Effector memory CD4-positive, alpha-beta T cell (primary cell): ENCODE measurements around the gene TPX2.

Experiments
- DNase-seq, 3 donors: peaks; one replicate each; pipeline ENCODE4 v3.0.0-alpha.2; 2020
- H3K27ac ChIP-seq: 2 replicates; pipeline ENCODE4 v1.7.0; 2013; ENCODE audit warnings: mild to moderate bottlenecking, low read length, moderate library complexity; ENCODE audit not compliant: insufficient read depth, poor library complexity, severe bottlenecking
- H3K27me3 ChIP-seq: replicated peaks from 2 replicates; pipeline ENCODE4 v1.7.0; 2013; ENCODE audit warnings: mild to moderate bottlenecking, low read length; ENCODE audit not compliant: insufficient read depth, control insufficient read depth, poor library complexity, severe bottlenecking
- H3K36me3 ChIP-seq: 2 replicates; pipeline ENCODE4 v1.7.0; 2013; ENCODE audit warnings: mild to moderate bottlenecking, low read length, moderate library complexity; ENCODE audit not compliant: control insufficient read depth, insufficient read depth
- H3K4me1 ChIP-seq: 2 replicates; pipeline ENCODE4 v1.7.0; 2013; ENCODE audit warnings: low read length, mild to moderate bottlenecking; ENCODE audit not compliant: control insufficient read depth, insufficient read depth, poor library complexity, severe bottlenecking
- H3K4me3 ChIP-seq: 2 replicates; pipeline ENCODE4 v1.7.0; 2013; ENCODE audit warnings: low read length, low read depth, mild to moderate bottlenecking; ENCODE audit not compliant: insufficient read depth, poor library complexity, severe bottlenecking
- H3K9me3 ChIP-seq: 2 replicates; pipeline ENCODE4 v1.7.0; 2013; ENCODE audit warnings: mild to moderate bottlenecking, low read length, moderate library complexity; ENCODE audit not compliant: control insufficient read depth

The TPX2 gene

DNA sequence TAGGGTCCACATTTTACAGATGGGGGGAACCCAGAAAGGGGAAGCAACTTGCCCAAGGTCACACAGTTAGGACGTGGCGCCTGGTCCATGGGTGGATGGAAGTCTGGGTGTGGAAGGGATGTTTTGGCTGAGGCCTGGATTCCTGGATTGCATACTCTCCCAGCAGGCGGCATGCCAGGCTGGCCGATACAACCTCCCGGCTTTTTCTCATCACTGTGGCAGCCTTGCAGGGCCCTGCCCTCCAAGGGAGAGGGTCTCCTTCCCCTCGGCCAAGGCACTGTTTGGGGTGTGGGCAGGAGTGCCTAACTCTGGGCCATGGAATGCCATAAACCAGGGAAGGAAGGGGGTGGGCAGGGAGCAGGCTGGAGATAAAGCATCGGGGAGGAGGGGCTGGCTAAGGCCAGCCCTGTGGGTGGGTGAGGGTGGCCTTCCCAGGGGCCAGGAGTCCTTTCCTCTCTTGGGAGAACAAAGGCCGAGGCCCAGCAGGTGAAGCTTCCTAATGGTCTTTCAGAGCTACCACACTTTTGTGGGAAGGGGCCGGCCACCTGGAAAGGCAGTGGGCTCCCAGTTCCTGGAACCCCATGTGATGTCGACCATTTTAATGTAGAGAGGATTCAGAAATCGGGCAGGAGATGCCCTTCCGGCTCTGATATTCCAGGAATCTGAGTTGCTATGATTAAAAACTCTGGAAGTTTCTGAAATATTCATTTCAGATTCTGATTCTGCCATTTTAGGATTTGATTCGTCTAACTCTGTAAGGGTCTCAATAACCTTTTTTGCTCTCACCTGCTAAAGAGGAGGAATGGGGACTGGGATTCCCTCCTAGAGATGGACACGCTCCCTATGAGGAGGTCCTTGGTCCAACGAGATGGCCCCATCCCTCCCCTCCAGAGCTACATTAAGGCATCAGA is 102.1 kb downstream of the TPX2 start:
- no peaks in the 10 kb centered on the region for H3K27me3 ChIP-seq
- no peaks in the 10 kb centered on the region for H3K4me1 ChIP-seq
- no peaks in the 10 kb centered on the region for H3K9me3 ChIP-seq
- DNase-seq: no peak
- no peak overlapping the region for H3K27ac ChIP-seq
- H3K36me3 ChIP-seq: no peaks in the 10 kb centered on the region
- no peak overlapping the region for H3K4me3 ChIP-seq

DNA sequence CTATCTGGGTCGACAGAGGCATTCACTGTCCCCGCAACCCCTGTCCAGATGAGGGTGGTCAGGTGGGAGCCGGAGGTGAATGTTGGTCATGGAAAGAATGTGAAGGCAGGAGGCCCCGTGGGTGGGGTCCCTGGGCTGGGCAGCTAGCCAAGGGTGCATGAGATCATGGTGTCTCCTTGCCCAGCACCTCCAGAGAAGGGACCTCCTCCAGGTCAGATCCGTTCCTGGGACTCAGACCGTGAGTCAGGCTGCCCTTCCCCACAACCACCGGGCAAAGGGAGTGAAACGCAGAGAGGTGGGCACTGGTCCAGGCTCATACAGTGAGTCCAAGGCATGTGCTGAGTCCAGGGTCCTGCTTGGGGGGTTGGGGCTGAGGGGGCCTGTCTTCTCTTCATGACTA is 102.8 kb downstream of the TPX2 start:
- Histone ChIP-seq H3K36me3 (no peaks in the 10 kb centered on the region), H3K27ac (no peak overlapping the region), H3K4me1 (no peaks in the 10 kb centered on the region), H3K4me3 (no peak overlapping the region), H3K9me3 (no peaks in the 10 kb centered on the region), H3K27me3 (no peaks in the 10 kb centered on the region)
- no peak for DNase-seq

DNA sequence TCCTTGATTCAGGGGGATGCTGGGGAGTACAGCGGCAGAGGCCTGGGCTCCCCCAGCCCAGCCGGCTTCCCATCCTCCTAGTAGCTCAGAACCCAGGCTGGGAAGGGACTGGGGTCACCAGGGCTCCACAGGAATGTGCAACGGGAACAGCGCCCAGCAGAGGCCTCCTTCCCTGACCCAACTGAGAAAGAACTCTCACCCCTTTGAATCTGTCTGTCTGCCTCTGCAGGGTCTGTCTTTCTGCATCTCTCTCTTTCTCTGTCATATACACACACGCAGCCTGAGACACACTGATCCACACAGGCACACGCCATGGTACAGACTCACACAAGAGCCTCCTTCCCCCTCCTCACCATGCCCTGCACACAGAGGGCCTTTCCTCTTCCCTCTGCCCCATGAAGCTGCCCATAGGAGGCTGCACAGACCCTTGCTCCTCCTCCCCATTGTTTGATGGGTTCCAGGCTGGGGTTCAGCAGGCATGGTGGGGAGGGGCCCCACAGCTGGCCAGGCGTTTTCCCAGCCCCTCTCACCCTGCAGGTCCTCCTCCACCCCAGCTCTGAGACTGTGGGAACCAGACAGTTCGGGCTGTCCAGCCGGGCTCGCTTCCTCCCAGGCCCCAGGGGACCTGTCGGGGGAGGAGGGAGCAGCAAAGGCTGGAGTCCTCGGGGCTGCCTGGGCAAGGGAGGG is 103.5 kb downstream of the TPX2 start:
- Histone ChIP-seq H3K36me3 (no peaks in the 10 kb centered on the region), H3K4me1 (no peaks in the 10 kb centered on the region), H3K27ac (no peak overlapping the region), H3K4me3 (no peak overlapping the region), H3K9me3 (no peaks in the 10 kb centered on the region), H3K27me3 (no peaks in the 10 kb centered on the region)
- DNase-seq: no peak

DNA sequence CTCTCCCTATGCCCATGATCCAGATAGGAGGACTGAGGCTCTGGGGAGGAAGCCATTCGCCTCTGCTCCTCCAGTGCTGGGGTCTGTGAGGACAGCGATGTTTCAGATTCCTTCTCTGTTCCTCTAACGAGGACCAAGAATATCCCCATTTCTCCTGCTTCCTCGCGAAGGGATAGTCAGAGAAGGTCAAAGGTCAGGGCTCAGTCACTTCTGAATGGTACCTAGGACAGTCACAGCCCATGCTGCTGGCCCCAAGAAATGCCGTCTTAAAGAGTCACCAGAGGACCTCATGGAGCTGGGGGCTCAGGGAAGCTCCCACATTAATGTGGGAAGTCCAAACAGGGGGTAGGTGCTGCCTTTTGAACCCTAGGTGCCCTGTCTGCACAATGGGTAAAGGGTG is 104.2 kb downstream of the TPX2 start:
- Histone ChIP-seq H3K9me3 (no peaks in the 10 kb centered on the region), H3K27me3 (no peaks in the 10 kb centered on the region), H3K27ac (no peak overlapping the region), H3K4me3 (no peak overlapping the region), H3K4me1 (no peaks in the 10 kb centered on the region), H3K36me3 (no peaks in the 10 kb centered on the region)
- no peak for DNase-seq

DNA sequence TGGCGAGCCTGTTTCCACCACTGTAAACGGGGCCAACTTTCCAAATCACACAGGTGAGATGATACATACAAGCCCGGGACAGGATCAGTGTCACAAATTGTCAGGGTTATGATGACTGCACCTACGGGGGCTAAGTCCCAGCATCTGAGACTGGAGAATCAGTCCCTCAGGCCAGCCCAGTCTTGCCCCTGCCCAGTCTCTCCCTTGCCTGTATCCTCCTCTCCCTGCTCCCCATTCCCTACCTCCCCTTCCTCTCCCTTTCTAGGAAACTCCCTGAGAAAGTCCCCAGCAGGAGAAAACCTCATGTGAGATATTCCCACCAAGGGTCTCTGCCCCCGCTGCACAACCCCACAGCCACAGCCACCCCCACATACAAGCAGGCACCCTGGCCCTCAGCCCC is 104.8 kb downstream of the TPX2 start:
- Histone ChIP-seq H3K9me3 (no peaks in the 10 kb centered on the region), H3K36me3 (no peaks in the 10 kb centered on the region), H3K4me3 (no peak overlapping the region), H3K27ac (no peak overlapping the region), H3K27me3 (no peaks in the 10 kb centered on the region), H3K4me1 (no peaks in the 10 kb centered on the region)
- no peak for DNase-seq

DNA sequence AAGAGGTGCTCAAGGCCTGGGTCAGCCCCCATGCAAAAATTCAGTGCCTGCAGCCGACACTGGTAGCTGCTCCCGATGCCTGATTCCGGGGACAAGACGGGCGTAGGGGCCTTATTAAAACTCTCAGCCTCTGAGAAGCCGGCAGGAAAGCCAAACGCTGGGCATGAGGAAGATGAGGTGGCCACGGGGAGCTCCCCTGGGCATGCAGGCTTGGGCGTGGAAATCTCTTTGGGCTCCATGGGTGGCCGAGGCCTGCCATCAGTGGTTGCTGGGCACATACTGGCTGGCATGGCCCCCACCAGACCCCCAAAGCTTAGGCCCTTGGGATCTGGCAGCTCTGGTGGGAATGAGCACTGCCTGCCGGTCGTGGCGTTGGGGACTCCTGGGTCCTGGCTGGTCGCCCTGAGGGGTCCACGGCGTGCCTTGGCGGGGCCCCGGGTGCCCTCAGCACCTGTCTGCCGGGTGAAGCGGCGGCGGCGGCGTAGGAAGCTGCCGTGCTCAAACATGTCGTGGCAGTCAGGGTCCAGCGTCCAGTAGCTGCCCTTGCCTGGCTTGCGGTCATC is 105.7 kb downstream of the TPX2 start:
- DNase-seq: no peak
- no peaks in the 10 kb centered on the region for H3K27me3 ChIP-seq
- no peak overlapping the region for H3K27ac ChIP-seq
- H3K4me3 ChIP-seq: no peak overlapping the region
- no peaks in the 10 kb centered on the region for H3K4me1 ChIP-seq
- no peaks in the 10 kb centered on the region for H3K9me3 ChIP-seq
- no peaks in the 10 kb centered on the region for H3K36me3 ChIP-seq

DNA sequence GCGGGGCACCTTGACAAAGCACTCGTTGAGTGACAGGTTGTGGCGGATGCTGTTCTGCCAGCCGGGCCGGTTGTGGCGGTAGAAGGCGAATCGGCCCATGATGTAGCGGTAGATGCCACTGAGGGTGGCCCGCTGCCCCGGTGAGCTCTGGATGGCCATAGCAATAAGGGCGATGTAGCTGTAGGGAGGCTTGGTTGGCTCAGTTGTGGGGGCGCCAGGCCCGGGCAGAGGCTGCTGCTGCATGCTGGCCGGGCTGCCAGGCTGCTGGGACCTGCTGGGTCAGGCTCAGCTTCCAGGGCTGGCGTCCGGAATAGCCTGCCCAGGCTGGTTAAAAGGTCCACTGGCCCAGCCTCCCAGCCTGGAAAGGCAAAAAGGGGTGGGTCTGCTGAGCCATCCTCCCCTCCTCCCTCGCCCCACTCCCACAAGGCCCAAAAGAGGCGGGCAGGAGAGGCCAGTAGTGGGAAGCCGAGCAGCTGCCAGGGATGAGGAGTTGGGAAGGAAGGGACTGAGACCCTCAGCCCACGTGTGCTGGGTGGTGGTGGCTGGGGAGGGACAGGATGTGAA is 106.3 kb downstream of the TPX2 start, which contains the start of gene FOXS1:
TSS of gene FOXS1 (minus strand) at position 305 of the 564 bp plus-strand sequence. CDS start at position 243, 62 bp downstream.
- Histone ChIP-seq H3K9me3 (no peaks in the 10 kb centered on the region), H3K27ac (no peak within 1 kb of the TSS), H3K4me1 (no peaks in the 10 kb centered on the region), H3K36me3 (no peaks in the 10 kb centered on the region), H3K27me3 (no peaks in the 10 kb centered on the region), H3K4me3 (no peak within 1 kb of the TSS)
- DNase-seq: no peak

DNA sequence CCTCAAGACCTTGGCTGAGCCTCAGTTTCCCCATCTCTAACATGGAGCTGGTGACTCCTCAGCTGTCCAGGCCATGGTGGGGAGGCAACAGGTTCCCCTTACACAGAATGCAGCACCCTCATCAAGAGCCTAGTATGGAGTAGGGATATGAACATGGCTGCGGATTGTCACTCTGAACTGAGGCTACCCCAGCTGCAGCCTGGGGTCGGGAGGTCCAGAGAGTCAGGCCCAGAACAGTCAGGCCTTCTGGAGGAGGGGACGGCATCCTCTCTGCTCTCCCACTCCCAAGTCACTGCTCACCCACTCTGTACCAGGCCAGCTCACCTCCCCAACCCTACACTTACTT is 107.7 kb downstream of the TPX2 start:
- no peak for DNase-seq
- no peaks in the 10 kb centered on the region for H3K27me3 ChIP-seq
- no peak overlapping the region for H3K27ac ChIP-seq
- no peaks in the 10 kb centered on the region for H3K4me1 ChIP-seq
- no peaks in the 10 kb centered on the region for H3K9me3 ChIP-seq
- no peaks in the 10 kb centered on the region for H3K36me3 ChIP-seq
- H3K4me3 ChIP-seq: no peak overlapping the region

DNA sequence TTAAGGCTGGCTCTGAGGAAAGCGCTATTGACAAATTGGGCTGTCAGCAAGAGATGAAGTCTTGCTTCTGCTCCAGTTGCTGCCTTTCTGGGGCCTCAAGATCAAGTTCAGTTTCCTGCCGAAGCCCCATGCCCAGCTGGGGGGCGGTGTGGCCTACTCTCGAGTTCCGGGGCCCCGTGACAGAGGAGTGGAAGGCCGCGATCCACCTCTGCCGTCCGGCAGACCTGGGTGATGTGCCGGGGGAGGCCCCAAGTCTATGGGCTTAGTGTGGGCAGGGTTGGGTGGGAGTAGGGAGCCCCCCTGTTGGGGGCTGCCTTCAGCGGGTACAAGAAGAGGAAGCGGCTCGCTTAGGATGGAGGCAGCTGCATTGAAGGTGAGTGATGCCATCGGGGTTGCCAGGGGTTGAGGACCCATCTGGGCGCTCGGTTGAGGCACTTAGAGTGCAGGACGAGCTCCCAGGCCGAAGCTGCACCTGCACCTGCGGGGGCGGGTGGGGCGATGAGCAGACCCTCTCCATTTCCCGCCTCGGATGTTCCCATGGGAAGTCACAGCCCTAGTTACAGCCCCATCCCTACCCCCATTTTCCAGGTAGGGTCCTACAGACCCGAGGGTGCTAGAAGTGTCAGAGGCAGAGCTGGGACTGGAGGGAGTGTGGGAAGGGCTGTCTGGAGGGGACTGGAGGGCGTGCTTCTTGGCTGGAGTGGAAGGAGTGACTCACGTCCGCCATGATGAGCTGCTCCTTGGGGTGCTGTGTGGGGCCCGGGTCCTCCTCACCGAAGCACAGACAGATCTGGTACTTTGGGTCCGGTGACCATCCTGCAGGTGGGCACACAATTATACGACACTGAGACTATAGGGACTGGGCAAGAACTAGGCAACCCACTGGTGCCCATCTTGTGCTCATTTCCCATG is 109.3 kb downstream of the TPX2 start:
- no peaks in the 10 kb centered on the region for H3K9me3 ChIP-seq
- H3K36me3 ChIP-seq: no peaks in the 10 kb centered on the region
- no peak for DNase-seq
- peaks cover 6% of the 10 kb centered on the region for H3K27me3 ChIP-seq
- no peak overlapping the region for H3K4me3 ChIP-seq
- no peak overlapping the region for H3K27ac ChIP-seq
- H3K4me1 ChIP-seq: no peaks in the 10 kb centered on the region
